ENCODE measurements around the gene TTLL6.

TTLL6 gene

DNA sequence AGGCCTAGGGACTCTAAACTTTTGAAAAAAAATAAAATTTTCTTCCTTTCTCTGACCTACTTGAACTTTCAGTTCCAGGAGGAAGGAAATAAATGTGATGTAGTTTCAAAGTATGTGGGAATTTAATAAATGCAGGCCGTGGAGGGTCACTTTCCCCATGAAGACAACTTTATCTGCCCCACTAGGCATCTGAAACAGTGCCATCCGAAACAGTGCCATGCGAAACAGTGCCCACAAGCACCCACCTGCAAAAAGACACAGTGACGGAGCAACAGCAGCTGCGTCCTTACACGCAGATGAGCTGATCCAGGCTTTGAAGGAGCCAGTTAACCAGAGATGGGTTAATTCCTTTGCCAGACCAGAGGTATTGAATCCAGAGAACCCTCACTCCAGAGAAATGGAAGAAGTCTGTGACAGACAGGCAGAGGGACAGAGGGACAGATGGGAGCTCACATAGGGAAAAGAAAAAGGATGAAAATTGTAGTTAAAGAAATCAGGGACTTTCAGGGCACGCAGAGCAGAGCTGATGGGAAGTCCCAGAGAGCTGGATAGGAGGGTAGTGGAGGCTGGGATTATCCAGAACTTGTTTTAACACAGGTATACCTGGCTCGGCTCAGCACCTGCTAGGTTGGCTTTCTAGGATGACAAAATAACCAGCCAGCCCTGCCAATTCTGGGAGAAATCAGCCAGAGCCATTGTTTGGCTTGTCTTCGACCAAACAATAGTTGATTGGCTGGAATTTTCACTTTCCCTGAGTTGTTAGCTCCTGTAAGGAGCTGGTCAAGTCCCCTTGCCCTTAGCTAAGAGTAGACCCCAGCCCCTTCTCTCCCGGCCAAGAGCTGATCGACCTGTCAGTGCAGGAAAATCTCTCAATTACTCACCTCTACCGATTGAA, 71.4 kb downstream of the TTLL6 start:
- in situ Hi-C loops (cut with MboI; ENCODE audit: low sequenced_read_pairs): no loop called here

DNA sequence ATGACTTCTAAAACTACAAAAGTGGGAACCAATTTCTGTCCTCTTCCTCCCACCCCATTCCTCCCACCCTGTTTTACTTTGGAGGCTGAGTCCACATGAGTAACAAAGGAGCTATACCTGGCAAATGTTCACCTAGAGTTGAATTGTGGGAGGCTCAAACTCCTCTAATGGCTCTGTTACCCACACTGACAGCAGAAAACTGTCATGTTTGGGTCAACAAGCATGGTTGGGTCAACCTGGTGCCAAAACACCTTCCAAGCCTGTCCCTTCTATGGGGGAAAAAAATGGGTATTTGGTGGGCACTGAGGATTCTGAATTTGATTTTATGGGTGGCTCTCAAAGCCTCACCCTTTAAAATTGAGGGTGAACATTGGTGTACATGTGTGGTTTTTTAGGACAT, 76.5 kb downstream of the TTLL6 start:
- in situ Hi-C loops (cut with MboI; ENCODE audit: low sequenced_read_pairs): no loop called here

DNA sequence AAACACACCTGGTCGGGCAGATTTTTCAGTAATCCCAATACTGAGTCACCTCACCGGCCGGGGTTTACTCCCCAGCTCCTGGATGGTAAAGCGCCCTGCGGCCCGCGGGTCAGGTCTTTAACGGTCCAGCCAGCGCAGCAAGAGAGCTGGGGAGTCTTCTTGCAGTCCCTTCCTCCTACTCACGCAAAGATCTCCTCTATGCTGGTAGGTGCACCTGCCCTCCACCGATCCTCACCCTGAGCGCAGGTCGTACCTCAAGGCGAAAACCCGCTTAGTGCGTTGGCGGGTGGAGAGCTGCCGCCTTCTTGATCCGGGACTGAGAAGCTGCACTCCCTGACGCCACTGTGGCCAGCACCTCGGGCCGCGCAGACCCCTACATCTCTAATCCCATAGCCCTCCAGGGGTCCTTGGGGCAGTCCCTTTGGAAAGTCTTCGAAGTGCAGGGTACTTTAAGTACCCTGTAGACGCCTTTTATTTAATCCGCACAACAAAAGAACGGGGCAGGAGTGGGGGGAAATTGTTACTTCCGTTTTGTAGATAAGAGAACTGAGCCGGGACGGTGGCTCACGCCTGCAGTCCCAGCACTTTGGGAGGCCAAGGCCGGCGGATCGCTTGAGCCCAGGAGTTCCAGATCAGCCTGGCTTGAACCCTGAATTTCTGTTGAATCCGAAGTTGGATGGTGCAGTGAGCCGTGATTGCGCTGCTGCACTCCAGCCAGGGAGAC, 78.1 kb downstream of the TTLL6 start:
- in situ Hi-C loops (cut with MboI; ENCODE audit: low sequenced_read_pairs): no loop called here

DNA sequence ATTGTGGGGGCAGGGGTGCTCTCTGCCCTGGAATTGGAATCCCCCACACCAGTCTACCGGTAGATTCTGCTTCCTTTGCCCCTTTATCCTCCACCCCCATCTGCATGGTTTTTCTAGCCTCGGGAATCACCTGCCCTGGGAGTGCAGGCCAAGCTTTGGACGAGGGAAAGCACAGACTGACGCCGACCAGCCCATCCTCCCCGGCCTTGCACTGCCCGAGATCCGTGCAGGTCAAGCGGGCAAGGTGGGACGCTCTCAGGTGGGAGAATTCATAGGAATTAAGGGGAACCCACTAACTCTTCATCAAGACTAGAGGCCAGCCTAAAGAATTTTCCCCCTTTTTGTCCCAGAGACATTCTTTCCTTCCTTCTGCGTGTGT, 78.6 kb downstream of the TTLL6 start:
- in situ Hi-C loops (cut with MboI; ENCODE audit: low sequenced_read_pairs): no loop called here

DNA sequence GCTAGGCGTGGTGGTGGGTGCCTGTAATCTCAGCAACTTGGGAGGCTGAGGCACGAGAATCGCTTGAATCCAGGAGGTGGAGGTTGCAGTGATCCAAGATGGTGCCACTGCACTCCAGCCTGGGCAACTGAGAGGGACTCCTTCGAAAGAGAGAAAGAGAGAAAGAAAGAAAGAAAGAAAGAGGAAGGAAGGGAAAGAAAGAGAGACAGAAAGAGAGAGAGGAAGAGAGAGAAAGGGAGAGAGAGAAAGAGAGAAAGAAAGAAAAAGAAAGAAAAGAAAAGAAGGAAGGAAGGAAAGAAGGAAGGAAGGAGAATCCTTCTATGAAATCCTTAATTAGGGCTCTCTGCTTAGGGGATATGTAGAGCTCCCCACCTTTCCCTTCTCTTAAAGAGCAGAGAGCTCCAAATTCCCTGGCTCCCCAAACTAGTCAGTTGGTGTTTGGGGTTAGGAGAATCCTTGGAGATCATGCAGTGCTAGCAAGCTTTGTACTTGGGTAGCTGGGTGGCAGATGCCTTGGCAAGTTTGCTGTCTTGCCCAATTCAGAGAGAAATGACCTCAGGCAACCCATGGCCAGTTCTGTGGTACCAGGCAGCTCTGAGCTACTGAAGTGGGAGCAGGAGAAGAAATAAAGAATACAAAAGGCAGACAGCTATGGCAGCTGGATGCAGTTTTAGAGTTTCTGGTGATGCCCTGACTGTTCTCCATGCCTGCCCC, 79.5 kb downstream of the TTLL6 start:
- in situ Hi-C loops (cut with MboI; ENCODE audit: low sequenced_read_pairs): no loop called here

DNA sequence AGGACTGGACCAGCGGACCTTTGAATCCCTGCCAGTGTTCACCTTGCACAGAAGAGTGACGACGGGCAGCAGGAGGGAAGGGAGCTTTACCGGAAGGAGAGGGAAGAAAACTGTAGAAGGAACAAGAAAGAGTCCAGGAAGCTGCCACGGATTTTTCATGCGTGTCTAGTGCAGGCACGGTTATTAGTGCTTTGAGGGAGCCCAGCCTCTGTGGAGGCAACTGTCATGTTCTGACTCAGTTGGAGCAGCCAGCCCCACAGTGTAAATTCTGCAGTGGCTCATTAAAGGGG, 82.0 kb downstream of the TTLL6 start:
- in situ Hi-C loops (cut with MboI; ENCODE audit: low sequenced_read_pairs): no loop called here

DNA sequence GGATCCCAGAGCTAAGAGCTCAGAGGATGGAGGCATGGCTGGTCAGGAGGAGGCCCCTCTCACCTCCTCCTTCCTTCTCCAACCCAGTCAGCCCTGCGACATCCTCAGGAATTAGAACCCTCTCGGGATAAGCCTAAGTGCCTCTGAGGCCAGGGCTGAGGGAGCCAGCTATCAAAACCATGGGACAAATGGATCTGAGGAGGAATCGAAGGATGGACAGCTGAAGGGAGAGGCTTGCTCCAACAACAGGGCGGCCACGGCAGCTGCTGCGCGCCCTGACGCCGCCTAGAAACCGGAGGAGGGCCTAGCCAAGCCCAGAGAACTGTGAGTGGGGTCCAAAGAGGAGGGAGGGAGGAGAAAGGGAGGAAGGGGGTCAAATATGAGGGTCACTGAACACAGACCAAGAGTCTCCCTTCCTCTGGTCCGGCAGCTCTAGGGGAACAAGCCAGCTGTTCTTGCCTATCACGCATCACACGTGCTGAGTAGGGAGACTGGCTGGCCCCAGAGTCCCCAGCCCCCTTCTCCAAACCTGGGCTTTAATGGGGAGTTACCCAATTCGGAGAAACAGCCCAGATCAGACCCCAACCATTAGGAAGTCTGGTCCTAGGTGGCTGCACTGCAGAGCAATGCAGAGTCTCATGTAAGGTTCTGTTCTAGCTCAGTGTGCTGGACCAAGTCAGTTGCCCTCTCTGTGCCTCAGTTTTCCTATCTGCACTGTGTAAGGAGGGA, 82.5 kb downstream of the TTLL6 start:
- in situ Hi-C loops (cut with MboI; ENCODE audit: low sequenced_read_pairs): no loop called here

DNA sequence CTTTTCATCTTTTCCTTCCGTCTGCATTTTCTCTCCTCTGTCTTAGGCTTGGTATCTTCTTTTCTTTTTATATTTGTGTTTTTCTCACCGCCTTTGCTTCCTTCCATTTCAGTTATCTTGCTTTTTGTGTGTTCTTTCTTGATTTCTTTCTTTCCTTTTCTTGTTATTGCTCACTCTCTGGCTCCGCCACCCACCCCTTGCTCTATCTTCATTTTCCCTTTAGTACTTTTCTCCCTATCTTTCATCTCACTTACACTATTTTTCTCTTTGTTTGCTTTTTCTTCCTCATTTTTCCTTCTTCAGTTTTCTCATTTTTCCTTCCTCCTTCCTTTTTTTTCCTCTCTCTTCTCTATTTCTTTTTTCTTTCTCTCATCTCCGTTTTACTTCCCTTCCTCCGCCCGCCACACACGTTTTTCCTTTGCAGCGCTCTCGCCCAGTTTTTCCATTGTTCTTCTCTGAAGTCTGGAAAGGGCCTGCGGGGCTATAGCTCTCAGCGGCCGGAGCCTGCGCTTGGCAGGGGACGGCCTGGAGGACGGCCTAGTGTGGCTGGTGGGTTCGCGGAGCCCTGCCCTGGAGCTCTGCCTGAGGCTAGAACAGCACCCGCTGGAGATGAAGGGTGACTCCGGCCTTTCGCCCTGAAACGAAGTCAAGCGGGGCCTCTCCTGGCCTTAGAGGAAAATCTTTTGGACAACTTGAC, 83.2 kb downstream of the TTLL6 start:
- in situ Hi-C loops (cut with MboI; ENCODE audit: low sequenced_read_pairs): no loop called here

DNA sequence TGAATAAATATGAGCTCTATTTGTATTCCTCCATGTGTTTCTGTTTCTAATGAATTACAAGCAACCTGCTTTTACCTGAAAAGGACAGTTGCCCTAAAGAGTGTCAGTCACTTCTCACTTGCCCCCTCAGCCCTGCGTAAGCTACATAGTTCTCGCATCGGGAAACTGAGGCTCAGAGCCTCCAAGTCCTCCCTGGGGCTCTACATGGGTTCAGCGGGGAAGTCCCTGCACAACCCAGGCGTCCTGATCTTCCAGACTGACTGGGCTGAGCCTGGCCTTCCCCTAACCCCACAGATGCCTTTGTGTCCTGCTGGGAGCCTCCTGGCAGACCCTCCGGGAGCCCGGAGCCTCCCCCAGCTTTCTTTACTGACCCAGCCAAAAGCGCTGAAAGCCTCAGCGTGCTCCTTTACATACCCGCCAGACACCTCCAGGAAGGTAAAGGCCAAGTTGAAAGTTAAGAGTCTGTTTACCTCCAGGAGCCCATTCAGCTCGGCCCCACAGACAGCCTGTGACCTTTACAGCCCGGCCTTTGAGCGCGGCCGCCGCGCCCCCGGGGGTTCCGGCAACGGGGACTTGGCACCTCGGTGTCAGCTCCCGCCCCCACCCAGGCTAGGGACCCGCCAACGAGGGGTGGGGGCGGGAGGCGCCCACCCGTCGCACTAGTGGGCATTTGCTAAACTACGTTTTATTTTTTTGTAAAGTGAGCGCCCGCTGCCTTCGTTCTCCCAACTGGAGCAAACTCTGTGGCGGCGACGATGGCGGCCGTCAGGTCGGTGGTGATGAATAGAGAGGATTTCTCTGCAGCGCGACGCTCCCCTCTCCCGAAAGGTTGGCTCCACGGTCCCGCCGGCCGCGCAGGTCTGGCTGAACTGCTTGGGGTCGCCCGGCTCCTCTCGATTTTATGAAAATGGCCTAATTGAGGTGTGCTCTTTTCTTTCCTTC, 84.1 kb downstream of the TTLL6 start:
- in situ Hi-C loops (cut with MboI; ENCODE audit: low sequenced_read_pairs): no loop called here

DNA sequence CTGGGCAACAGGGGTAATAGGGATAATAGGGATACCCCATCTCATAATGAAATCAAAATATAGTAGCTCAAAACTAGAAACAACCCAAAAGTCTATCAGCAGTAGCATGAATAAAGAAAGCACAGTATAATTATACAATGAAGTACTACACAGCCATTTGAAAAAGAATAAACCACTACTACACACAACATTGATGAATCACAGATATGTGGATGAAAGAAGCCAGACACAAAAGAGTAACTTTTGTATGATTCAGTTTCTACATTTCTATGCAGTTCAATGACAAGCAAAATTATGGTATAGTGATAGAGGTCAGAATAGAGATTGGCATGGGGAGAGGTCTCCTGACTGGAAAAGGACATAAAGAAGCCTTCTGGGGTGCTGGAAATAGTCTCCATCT, 85.7 kb downstream of the TTLL6 start:
- in situ Hi-C loops (cut with MboI; ENCODE audit: low sequenced_read_pairs): no loop called here

DNA sequence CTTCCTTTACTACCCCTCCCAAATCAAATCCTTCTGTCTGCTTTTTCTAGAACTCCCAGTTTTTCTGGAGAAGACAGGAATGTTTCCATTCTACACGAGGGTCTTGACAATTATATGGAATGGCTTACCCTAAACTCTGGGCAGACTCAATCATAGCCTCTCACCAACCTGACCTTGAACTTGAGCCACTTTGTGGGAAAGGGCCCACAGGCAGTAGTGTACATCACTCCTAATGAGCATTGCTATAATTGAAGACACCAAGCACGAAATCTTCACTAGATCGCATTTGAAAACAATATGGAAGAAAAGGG, 86.8 kb downstream of the TTLL6 start:
- in situ Hi-C loops (cut with MboI; ENCODE audit: low sequenced_read_pairs): no loop called here

DNA sequence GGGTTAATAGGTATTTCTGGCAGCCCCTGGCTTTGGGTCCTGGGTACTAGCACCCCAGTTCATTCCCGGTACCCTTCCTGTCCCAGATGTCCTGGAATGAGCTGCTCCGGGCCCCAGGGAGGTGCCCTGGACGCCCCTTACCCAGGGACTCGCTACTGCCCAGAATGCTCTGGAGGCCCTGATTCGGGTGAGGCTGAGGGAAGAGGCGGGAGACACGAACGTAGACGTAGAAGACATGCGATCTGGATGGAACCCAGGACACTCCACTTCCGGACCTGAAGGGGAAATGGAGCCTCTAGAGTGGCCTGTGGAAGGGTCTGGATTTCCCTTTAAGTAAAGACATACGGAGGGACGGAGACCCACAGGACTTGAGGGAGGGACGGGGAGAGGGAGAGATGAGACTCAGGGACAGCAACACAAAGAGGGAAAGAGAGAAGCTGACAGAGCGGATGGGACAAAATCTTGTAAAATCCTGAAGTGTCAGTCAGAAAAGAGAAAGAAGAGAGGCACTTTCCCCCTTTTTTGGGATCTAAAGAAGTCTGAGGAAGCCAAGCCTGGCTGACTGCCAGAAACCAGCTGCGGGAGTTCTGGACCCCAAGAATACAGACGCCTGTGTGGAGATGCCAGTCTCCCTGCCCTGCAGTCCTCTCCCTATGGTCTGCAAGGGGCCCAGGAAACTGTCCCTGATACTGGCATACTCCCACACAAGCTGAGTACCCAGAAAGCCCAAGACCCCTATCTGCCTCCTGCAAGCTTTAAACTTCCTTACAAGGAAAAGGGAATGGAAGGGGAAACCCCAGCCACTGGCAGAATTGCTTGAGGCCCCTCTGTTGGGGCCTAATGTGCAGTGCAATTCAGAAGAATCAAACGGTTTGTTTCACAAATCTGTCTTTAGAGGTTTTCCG, 87.4 kb downstream of the TTLL6 start:
- in situ Hi-C loops (cut with MboI; ENCODE audit: low sequenced_read_pairs): no loop called here

DNA sequence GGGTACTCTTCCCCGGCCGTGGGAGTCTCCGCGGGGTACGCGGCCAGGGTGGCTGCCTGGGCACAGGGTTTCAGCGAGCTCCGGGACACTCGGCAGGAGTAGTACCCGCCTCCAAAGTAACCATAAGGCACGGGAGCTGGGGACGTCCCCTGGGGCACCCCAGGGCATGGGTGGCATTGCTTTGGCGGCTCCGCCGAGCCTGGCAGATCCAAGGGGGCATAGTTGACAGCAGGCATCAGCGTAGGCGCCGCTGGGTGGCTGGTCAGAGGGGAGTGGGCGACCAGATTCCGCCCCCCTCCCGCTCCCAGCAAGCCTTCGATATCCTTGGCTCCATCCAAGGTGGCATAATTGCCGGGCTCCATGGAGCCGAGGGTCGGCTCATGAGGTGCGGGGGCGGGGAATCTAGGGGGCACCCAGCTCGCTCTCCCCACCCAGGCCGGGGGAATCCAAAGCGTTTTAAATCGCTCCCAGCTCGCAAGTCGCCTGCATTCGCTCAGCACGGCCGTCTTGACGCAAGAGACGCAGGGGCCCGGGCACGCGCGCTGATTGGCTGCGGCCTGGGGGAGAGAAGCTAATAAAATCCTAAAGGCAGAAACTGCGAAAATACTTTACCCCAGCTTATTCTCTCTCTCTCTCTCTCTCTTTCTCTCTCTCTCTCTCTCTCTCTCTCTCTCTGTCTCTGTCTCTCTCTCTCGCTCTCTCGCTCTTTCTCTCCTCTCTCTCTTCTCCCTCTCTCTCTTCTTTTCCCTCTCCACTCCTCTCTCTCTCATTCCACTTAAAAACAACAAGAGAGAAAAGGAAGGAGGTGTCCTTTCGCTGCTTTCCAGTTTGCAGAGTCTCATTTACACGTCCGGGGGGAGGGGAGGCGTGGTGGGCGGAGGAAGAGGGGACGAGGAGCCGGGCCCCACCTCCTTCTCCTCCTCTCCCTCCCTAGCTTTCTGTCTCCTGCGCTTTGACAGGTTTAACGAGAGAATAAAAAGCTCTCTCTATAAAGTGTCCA, 88.5 kb downstream of the TTLL6 start, which contains the start of gene HOXB13:
TSS of gene HOXB13 (minus strand) at position 519 of the 1,000 bp plus-strand sequence. CDS start at position 362, 157 bp downstream.
- in situ Hi-C loops (cut with MboI; ENCODE audit: low sequenced_read_pairs): no loop called here

DNA sequence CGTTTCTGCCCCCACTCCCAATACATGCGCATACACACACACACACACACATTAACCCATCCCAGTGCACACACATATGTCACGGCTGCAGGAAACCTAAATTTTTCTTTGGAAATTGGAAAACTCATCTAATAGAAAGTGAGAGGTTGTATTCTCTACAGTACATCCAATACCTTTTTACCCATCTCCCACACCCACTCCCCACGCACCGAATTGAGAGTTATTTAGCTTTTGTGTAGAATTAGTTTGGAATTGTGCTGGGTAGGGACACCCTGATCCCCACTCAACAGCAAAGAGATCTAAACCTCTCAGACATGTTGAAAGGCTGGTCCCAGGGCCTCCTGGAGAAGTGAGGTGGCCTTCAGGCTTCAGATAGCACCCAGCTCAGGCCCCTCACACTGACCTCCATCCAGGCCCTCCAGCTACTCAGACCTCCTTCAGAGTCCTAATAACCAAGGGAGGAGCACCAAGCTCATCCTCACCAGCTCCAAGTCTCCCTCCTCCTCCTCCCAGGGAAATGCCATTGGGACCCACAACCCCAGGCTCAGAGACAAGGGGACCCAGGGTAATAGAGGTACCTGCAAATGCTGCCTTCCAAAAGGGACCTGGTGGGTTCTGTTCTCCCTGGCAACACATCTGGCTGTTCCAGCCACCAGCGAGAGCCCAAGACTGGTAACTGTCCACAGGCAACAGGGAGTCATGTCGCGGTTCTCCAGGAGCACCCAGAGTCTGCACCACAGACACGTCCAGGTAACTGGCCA, 89.4 kb downstream of the TTLL6 start:
- in situ Hi-C loops (cut with MboI; ENCODE audit: low sequenced_read_pairs): no loop called here

DNA sequence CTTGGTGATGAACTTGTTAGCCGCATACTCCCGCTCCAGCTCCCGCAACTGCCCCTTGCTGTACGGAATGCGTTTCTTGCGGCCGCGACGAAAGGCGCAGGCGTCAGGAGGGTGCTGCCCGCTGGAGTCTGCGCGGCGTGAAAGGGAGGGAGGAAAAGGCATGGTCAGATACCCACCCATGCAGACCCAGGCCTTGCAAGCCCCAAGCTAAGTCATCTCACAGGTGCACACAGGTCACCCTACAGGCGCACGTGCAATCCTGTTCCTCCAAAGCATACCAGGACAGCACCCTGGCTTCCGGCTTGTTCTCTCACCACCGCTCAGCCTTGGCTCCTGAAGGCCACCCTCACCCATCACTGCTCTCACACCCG, 90.1 kb downstream of the TTLL6 start:
- in situ Hi-C loops (cut with MboI; ENCODE audit: low sequenced_read_pairs): no loop called here

DNA sequence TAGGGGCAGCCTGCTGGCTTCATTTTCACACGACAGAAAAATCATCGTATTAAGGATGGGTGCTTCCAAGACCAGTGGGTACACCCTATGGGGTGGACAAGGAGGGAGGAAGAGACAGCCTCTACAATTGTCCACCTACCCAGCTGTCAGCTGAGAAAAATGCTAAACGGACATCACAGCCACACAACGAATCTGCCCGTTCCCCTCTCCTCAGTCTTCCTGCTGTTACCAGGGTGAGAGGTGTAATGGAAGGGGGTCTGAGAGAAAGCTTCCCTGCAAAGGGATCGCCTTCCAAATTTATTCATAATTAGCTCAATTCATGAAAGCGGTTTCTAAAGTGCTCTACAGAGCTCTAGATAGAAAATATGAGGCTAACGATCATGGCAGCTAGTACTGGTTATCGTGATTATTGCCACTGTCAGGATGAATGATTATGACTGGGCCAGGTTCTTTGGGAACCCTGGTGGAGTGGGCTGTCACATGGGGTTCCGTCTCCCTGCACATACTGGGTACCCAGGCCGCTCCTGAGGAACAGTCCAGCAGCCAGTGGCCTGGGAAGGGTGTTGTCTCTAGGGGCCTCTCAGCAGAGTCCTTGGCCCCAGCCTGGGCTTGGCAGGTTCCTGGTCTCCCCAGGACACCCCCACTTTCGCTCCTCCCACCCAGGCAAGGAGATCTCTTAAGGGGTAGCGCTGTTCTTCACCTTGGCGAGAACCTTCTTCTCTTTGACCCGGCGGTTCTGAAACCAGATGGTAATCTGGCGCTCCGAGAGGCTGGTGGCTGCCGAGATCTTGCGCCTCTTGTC, 90.7 kb downstream of the TTLL6 start:
- in situ Hi-C loops (cut with MboI; ENCODE audit: low sequenced_read_pairs): no loop called here

Data from HL-60/S4 (cell line).